H1 (cell line): Measurements from ENCODE around the gene CSNK1G2. TPM values are rescaled to one million over a fixed set of nuclear protein-coding genes. Genes with fewer than 3 reads are reported as not detected.

ENCODE experiments used
- CTCF ChIA-PET: fragments of 300-600 bp; sonication (Branson Sonifier 250); formaldehyde crosslinking; loops from one replicate; lab custom pipeline; 2021; ENCODE audit not compliant: partially characterized antibody; lab: Charles Lee
- POLR2A ChIA-PET: fragments of 300-600 bp; sonication (Branson Sonifier 250); formaldehyde crosslinking; loops from one replicate; lab custom pipeline; 2021; ENCODE audit warnings: inconsistent platforms; ENCODE audit not compliant: partially characterized antibody; lab: Charles Lee
- DNase-seq, 2 experiments: peaks; one replicate each; pipeline versions ENCODE4 v3.0.0 to v3.0.0-alpha.2; 2010 to 2022; ENCODE audit warnings: low spot score in 2 of 2, low read depth in 1 of 2, mixed read lengths in 1 of 2
- FAIRE-seq: peaks from 2 replicates; lab custom pipeline; 2011; peaks lifted over from hg19 to GRCh38; lab: Jason Lieb, UNC
- H2AFZ ChIP-seq: 2 replicates; pipeline ENCODE4 v1.8.1; 2012; ENCODE audit warnings: low read length, inconsistent platforms
- H2AK5ac ChIP-seq: 2 replicates; pipeline ENCODE4 v1.6.1; 2013; ENCODE audit warnings: low read depth, low read length
- H2BK120ac ChIP-seq: replicated peaks from 2 replicates; pipeline ENCODE3; 2013; ENCODE audit warnings: low read depth, low read length, inconsistent platforms
- H2BK12ac ChIP-seq: 2 replicates; pipeline ENCODE4 v1.6.1; 2013; ENCODE audit warnings: low read depth, low read length
- H2BK15ac ChIP-seq: 2 replicates; pipeline ENCODE4 v1.6.1; 2013; ENCODE audit warnings: low read length
- H2BK20ac ChIP-seq: 2 replicates; pipeline ENCODE4 v1.6.1; 2013; ENCODE audit warnings: low read length
- H2BK5ac ChIP-seq: 2 replicates; pipeline ENCODE4 v1.6.1; 2013; ENCODE audit warnings: low read depth, low read length
- H3K14ac ChIP-seq: 2 replicates; pipeline ENCODE4 v1.6.1; 2013; ENCODE audit warnings: inconsistent platforms; ENCODE audit not compliant: insufficient read length
- H3K18ac ChIP-seq: 2 replicates; pipeline ENCODE4 v1.6.1; 2013; ENCODE audit warnings: low read length; ENCODE audit errors: extremely low read depth
- H3K23ac ChIP-seq: 2 replicates; pipeline ENCODE4 v1.6.1; 2013; ENCODE audit warnings: inconsistent platforms; ENCODE audit not compliant: insufficient read length
- H3K23me2 ChIP-seq: 2 replicates; pipeline ENCODE4 v1.6.1; 2013; ENCODE audit warnings: low read depth, low read length
- H3K27ac ChIP-seq: 2 replicates; pipeline ENCODE4 v1.6.1; 2011; ENCODE audit warnings: low read depth, low read length, inconsistent platforms
- H3K27me3 ChIP-seq, 4 experiments: replicated peaks in 1 of 4; 1 replicate in 1 of 4; 2 replicates in 3 of 4; pipeline versions ENCODE4 v1.6.1 to v1.8.1; 2011 to 2013; ENCODE audit warnings: low read length in 3 of 4, mild to moderate bottlenecking in 3 of 4, inconsistent platforms in 2 of 4, mixed read lengths in 2 of 4, moderate library complexity in 1 of 4; ENCODE audit not compliant: control insufficient read depth in 3 of 4, insufficient read depth in 3 of 4; ENCODE audit errors: extremely low read depth in 1 of 4
- H3K36me3 ChIP-seq, 4 experiments: 2 replicates each; pipeline versions ENCODE4 v1.6.1 to v1.8.1; 2011 to 2013; ENCODE audit warnings: mild to moderate bottlenecking in 4 of 4, low read length in 3 of 4, moderate library complexity in 2 of 4, control low read depth in 1 of 4, inconsistent platforms in 1 of 4; ENCODE audit not compliant: insufficient read depth in 4 of 4, control insufficient read depth in 2 of 4
- H3K4ac ChIP-seq: replicated peaks from 2 replicates; pipeline ENCODE3; 2013; ENCODE audit warnings: low read length, low read depth, mixed read lengths, inconsistent platforms; ENCODE audit not compliant: insufficient read length
- H3K4me1 ChIP-seq, 4 experiments: replicated peaks in 1 of 4; 1 replicate in 1 of 4; 2 replicates in 3 of 4; pipeline versions ENCODE4 v1.6.1 to v1.8.1; 2011 to 2013; ENCODE audit warnings: low read length in 3 of 4, inconsistent platforms in 2 of 4, mixed read lengths in 1 of 4; ENCODE audit not compliant: insufficient read depth in 4 of 4, control insufficient read depth in 3 of 4
- H3K4me2 ChIP-seq, 2 experiments: 2 replicates each; pipeline versions ENCODE4 v1.6.1 to v1.8.1; 2011 to 2013; ENCODE audit warnings: low read depth in 2 of 2, low read length in 2 of 2, control low read depth in 1 of 2, inconsistent platforms in 1 of 2, mild to moderate bottlenecking in 1 of 2; ENCODE audit not compliant: insufficient read depth in 1 of 2
- H3K4me3 ChIP-seq, 4 experiments: fragments of 200-600, 300-600 bp in 1 of 4; sonication (generic), shearing (Covaris generic), sonication (Bioruptor Twin) in 1 of 4; 2 replicates each; pipeline versions ENCODE4 v1.5.1 to v1.8.1; 2011 to 2016; ENCODE audit warnings: low read length in 4 of 4, low read depth in 3 of 4, control low read depth in 2 of 4, inconsistent platforms in 2 of 4, mild to moderate bottlenecking in 2 of 4, mixed read lengths in 1 of 4, moderate library complexity in 1 of 4; ENCODE audit not compliant: insufficient read depth in 2 of 4; ENCODE audit errors: extremely low read depth in 1 of 4
- H3K56ac ChIP-seq: replicated peaks from 2 replicates; pipeline ENCODE3; 2013; ENCODE audit warnings: low read depth, mild to moderate bottlenecking, mixed read lengths, low read length, inconsistent platforms; ENCODE audit not compliant: insufficient read length
- H3K79me1 ChIP-seq: 2 replicates; pipeline ENCODE4 v1.6.1; 2013; ENCODE audit warnings: low read depth, low read length, control low read depth
- H3K79me2 ChIP-seq, 2 experiments: 2 replicates each; pipeline versions ENCODE4 v1.6.1 to v1.8.1; 2012 to 2013; ENCODE audit warnings: low read length in 2 of 2, mild to moderate bottlenecking in 2 of 2, inconsistent platforms in 1 of 2; ENCODE audit not compliant: insufficient read depth in 2 of 2, control insufficient read depth in 1 of 2
- H3K9ac ChIP-seq, 4 experiments: replicated peaks in 1 of 4; 1 replicate in 1 of 4; 2 replicates in 3 of 4; pipeline versions ENCODE4 v1.6.1 to v1.8.1; 2011 to 2013; ENCODE audit warnings: low read depth in 3 of 4, low read length in 3 of 4, control low read depth in 2 of 4, mild to moderate bottlenecking in 2 of 4, moderate library complexity in 2 of 4, inconsistent platforms in 1 of 4; ENCODE audit errors: extremely low read depth in 1 of 4
- H3K9me3 ChIP-seq, 2 experiments: 2 replicates each; pipeline versions ENCODE4 v1.6.1 to v1.8.1; 2012 to 2013; ENCODE audit warnings: mild to moderate bottlenecking in 2 of 2, moderate library complexity in 2 of 2, control low read depth in 1 of 2, inconsistent platforms in 1 of 2, low read depth in 1 of 2, low read length in 1 of 2, mixed read lengths in 1 of 2; ENCODE audit not compliant: insufficient read depth in 2 of 2
- H4K20me1 ChIP-seq, 2 experiments: replicated peaks in 1 of 2; 2 replicates each; pipeline versions ENCODE3 to v1.8.1; 2011 to 2013; ENCODE audit warnings: inconsistent platforms in 2 of 2, low read length in 2 of 2, mild to moderate bottlenecking in 1 of 2; ENCODE audit not compliant: insufficient read depth in 2 of 2, control insufficient read depth in 1 of 2
- H4K5ac ChIP-seq: 2 replicates; pipeline ENCODE4 v1.6.1; 2013; ENCODE audit warnings: low read length, low read depth, mixed read lengths, inconsistent platforms; ENCODE audit not compliant: insufficient read length
- H4K8ac ChIP-seq: 2 replicates; pipeline ENCODE4 v1.8.0; 2013; ENCODE audit warnings: mild to moderate bottlenecking, moderate library complexity, low read length, inconsistent platforms; ENCODE audit not compliant: insufficient read depth; ENCODE audit errors: extremely low read depth
- H4K91ac ChIP-seq: replicated peaks from 2 replicates; pipeline ENCODE3; 2013; ENCODE audit warnings: low read length, mixed read lengths, inconsistent platforms; ENCODE audit not compliant: insufficient read length
- ASH2L ChIP-seq: fragments of 200-600, 300-600 bp; sonication (generic); IDR thresholded peaks from one replicate; pipeline ENCODE4 v1.7.1; 2017; ENCODE audit warnings: low read length
- CEBPB ChIP-seq: IDR thresholded peaks from 2 replicates; pipeline ENCODE4 v1.6.1; 2012; ENCODE audit warnings: low read depth, low read length
- CREB1 ChIP-seq: IDR thresholded peaks from 2 replicates; pipeline ENCODE4 v1.6.1; 2012; ENCODE audit warnings: inconsistent platforms
- CTCF ChIP-seq, 3 experiments: IDR thresholded peaks; 1 replicate in 2 of 3; 2 replicates in 1 of 3; pipeline versions ENCODE4 v1.5.1 to v1.6.1; 2011; ENCODE audit warnings: low read length in 3 of 3, mild to moderate bottlenecking in 3 of 3, inconsistent platforms in 2 of 3, low read depth in 1 of 3, moderate library complexity in 1 of 3; ENCODE audit not compliant: insufficient read depth in 1 of 3; ENCODE audit errors: control extremely low read depth in 1 of 3
- EGR1 ChIP-seq: IDR thresholded peaks from 2 replicates; pipeline ENCODE4 v1.6.1; 2011; ENCODE audit warnings: low read depth, low read length, borderline replicate concordance
- GABPA ChIP-seq: IDR thresholded peaks from 2 replicates; pipeline ENCODE4 v1.6.1; 2011; ENCODE audit warnings: mild to moderate bottlenecking, low read length, moderate library complexity, borderline replicate concordance; ENCODE audit not compliant: insufficient read depth
- HDAC6 ChIP-seq: IDR thresholded peaks from one replicate; pipeline ENCODE4 v1.7.1; 2012; ENCODE audit warnings: low read depth, mild to moderate bottlenecking, inconsistent platforms, low read length, moderate library complexity
- RAD21 ChIP-seq, 2 experiments: IDR thresholded peaks in 1 of 2; conservative IDR thresholded peaks in 1 of 2; 2 replicates each; pipeline ENCODE4 v1.6.1; 2011; ENCODE audit warnings: low read depth in 2 of 2, low read length in 2 of 2, improper control_type of control experiment in 1 of 2, inconsistent platforms in 1 of 2, mild to moderate bottlenecking in 1 of 2, moderate library complexity in 1 of 2
- SIX5 ChIP-seq: IDR thresholded peaks from 2 replicates; pipeline ENCODE4 v1.6.1; 2011; ENCODE audit warnings: mild to moderate bottlenecking, low read depth, low read length
- TEAD4 ChIP-seq: IDR thresholded peaks from 2 replicates; pipeline ENCODE4 v1.6.1; 2012; ENCODE audit warnings: low read depth, low read length, inconsistent platforms, mixed read lengths
- WGBS, 2 experiments: shearing (Covaris generic) in 1 of 2; methylation state at CpG; one replicate each; pipeline versions ENCODE4 v1.1.6 to v1.1.7; 2013 to 2015; ENCODE audit warnings: low lambda C conversion rate in 2 of 2, mixed read lengths in 2 of 2, inconsistent platforms in 1 of 2, low coverage in 1 of 2, missing lambda C conversion rate in 1 of 2; ENCODE audit not compliant: insufficient replicate concordance in 2 of 2, insufficient coverage in 1 of 2, insufficient read length in 1 of 2; ENCODE audit errors: extremely low coverage in 1 of 2, missing lambda C conversion rate in 1 of 2; 5-methylcytosine and 5-hydroxymethylcytosine counted together
- polyA plus RNA-seq, 7 experiments: library from polyadenylated mRNA; depleted of rRNA in 3 of 7; stranded (reverse) in 5 of 7; unstranded in 2 of 7; fragments of >200 nt in 5 of 7; fragments of 200-250 nt in 2 of 7; gene quantifications; 1 replicate in 5 of 7; 2 replicates in 1 of 7; 4 replicates in 1 of 7; pipeline versions ENCODE4 v1.2.1 to v1.2.3, GENCODE V29; 2011 to 2013; ENCODE audit warnings: missing spikeins in 2 of 7, mixed read lengths in 2 of 7
- total RNA-seq: library from RNA; stranded (reverse); fragmentation: NEBNext Ultra II Directional; extraction: Animal tissue kit (Norgen Biotek cat#: 25700); gene quantifications from 2 replicates; pipeline ENCODE4 v1.2.1, GENCODE V29; 2021

CSNK1G2 gene
- total and polyA plus RNA-seq, 2 of the 8 experiments (the other 6 are each of a cell fraction or from before 2014, with no cell fraction given): 99.5 to 130 TPM

DNA sequence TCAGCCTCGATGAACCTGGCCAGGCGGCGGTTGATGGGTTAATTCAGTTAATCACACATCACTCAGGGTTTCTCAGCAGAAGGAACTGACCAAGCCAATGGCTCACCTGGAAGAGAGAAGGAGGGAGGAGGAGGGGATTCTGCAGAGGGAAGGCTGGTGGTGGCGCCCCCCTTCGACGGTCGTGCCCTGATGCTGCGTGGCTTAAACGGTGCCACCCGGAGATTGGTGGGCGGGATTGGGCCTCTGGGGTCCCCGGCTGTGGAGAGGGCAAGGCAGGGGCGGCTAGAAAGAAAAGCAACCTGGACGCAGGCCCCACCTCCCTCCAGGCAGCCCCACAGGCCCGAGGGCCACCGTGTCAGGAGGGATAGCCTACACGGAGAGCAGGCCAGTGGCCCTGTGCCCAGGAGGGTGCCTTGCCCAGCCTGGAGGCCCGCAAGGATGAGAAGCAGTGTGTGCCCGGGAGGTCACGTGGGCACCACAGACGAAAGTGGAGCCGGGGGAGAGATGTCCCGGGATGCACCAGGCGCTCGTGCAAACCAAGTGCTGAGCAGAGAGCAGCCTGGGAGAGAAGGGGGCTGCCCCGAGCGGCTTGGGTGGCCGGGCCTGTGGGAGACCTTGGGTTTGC, 16.0 kb downstream of the CSNK1G2 start:
- ChIA-PET CTCF (interaction anchor here (0.7 to 2.6 kb wide), 9 partner anchors 10 to 33 kb away, joined by 3 to 23 read pairs (median 3); no protein-coding TSS in a partner anchor), POLR2A (interaction anchor here (0.8 kb wide), 1 partner anchor 51 kb away, joined by 3 read pairs; no protein-coding TSS in a partner anchor)
- Histone ChIP-seq H2BK120ac (no peak overlapping the region), H3K9me3 (no peaks in the 10 kb centered on the region), H3K14ac (no peak overlapping the region), H3K79me1 (peaks cover 24% of the 10 kb centered on the region), H2BK12ac (no peak overlapping the region), H3K23me2 (no peaks in the 10 kb centered on the region), H3K4me2 (no peak overlapping the region), H4K5ac (no peak overlapping the region), H2AFZ (no peak overlapping the region), H3K18ac (no peak overlapping the region; the same call in 1 of the 2 replicates), H3K36me3 (no peaks in the 10 kb centered on the region; a peak in 2 of 8 replicates), H3K27ac (no peak overlapping the region), H4K20me1 (peaks cover 46 to 61% of the 10 kb centered on the region in 2 experiments), H2AK5ac (no peak overlapping the region), H4K91ac (no peak overlapping the region), H3K4me1 (peaks cover 0 to 14% (median 9%) of the 10 kb centered on the region in 4 experiments; a peak in 5 of 7 replicates), H3K23ac (no peak overlapping the region), H2BK20ac (no peak overlapping the region), H3K27me3 (no peaks in the 10 kb centered on the region), H2BK5ac (no peak overlapping the region), H3K4me3 (no peak overlapping the region), H4K8ac (peak overlapping the region; percentile 79; the same call in 1 of the 2 replicates), H3K4ac (no peak overlapping the region), H3K9ac (no peak overlapping the region), H2BK15ac (no peak overlapping the region), H3K79me2 (peaks cover 20 to 86% of the 10 kb centered on the region in 2 experiments), H3K56ac (no peak overlapping the region)
- DNase-seq (peak in 1 of 2 experiments; percentile 81), FAIRE-seq (no peak)
- WGBS, 2 experiments: 77% methylated on average over 28 of the region's 28 CpGs; no CpG with 5 or more reads in 1 of the 2 experiments
- peak; percentile 43; the same call in 1 of the 2 replicates for TF ChIP-seq EGR1
- no peak for TF ChIP-seq ASH2L
- TF ChIP-seq HDAC6: no peak
- TF ChIP-seq GABPA: 0 out of 2 replicates have a peak, but pooled peaks have one; percentile 52
- peak; percentile 32; the same call in 1 of the 2 replicates for TF ChIP-seq CREB1
- no peak for TF ChIP-seq CEBPB
- TF ChIP-seq SIX5: no peak
- peak; percentile 29 to 40; a peak in 3 of 4 replicates for TF ChIP-seq RAD21 (IDR thresholded peaks at IDR 0.05 in 1 of 2, conservative IDR thresholded peaks at IDR 0.05 in 1 of 2; ENCODE audit: low read depth in 2 of 2, low read length in 2 of 2)
- TF ChIP-seq TEAD4: no peak
- peak; percentile 47 to 80 (median 68) for TF ChIP-seq CTCF (IDR thresholded peaks at IDR 0.05; ENCODE audit: control extremely low read depth in 1 of 3, insufficient read depth in 1 of 3, low read depth in 1 of 3, low read length in 3 of 3)
